Mesothelial cell of epicardium (in vitro differentiated cells): ENCODE data around the gene MEF2C. TPM values are rescaled to one million over a fixed set of nuclear protein-coding genes. Genes with fewer than 3 reads are reported as not detected.

ENCODE experiments used
- DNase-seq, 2 experiments: peaks; one replicate each; pipeline ENCODE4 v3.0.0; 2021; ENCODE audit warnings: low spot score in 2 of 2; ENCODE audit not compliant: unreplicated experiment in 2 of 2
- H3K27ac Mint-ChIP-seq: 2 replicates; pipeline ENCODE4 v1.8.0; 2021; ENCODE audit warnings: mixed read lengths
- H3K27me3 Mint-ChIP-seq: 2 replicates; pipeline ENCODE4 v1.8.0; 2021; ENCODE audit warnings: low read depth, mixed read lengths
- H3K36me3 Mint-ChIP-seq: 2 replicates; pipeline ENCODE4 v1.8.0; 2021; ENCODE audit warnings: mixed read lengths
- H3K4me1 Mint-ChIP-seq: 2 replicates; pipeline ENCODE4 v1.8.0; 2021; ENCODE audit warnings: mixed read lengths
- H3K4me3 Mint-ChIP-seq: 2 replicates; pipeline ENCODE4 v1.8.0; 2021; ENCODE audit warnings: mild to moderate bottlenecking, moderate library complexity, mixed read lengths
- H3K9me3 Mint-ChIP-seq: 2 replicates; pipeline ENCODE4 v1.8.0; 2021; ENCODE audit warnings: mixed read lengths
- total RNA-seq: library from RNA; stranded (reverse); gene quantifications from 3 replicates; pipeline ENCODE4 v1.2.1, GENCODE V29; 2021
- TF ChIP-seq, protein P1 (sequence below): fragments of 200-600 bp; sonication (generic); IDR thresholded peaks from one replicate; pipeline ENCODE4 v1.5.0; 2021; ENCODE audit warnings: antibody characterized with exemption; ENCODE audit not compliant: unreplicated experiment

The MEF2C gene
- total RNA-seq, 1 donor from 2014 or later: 9.1 TPM

DNA sequence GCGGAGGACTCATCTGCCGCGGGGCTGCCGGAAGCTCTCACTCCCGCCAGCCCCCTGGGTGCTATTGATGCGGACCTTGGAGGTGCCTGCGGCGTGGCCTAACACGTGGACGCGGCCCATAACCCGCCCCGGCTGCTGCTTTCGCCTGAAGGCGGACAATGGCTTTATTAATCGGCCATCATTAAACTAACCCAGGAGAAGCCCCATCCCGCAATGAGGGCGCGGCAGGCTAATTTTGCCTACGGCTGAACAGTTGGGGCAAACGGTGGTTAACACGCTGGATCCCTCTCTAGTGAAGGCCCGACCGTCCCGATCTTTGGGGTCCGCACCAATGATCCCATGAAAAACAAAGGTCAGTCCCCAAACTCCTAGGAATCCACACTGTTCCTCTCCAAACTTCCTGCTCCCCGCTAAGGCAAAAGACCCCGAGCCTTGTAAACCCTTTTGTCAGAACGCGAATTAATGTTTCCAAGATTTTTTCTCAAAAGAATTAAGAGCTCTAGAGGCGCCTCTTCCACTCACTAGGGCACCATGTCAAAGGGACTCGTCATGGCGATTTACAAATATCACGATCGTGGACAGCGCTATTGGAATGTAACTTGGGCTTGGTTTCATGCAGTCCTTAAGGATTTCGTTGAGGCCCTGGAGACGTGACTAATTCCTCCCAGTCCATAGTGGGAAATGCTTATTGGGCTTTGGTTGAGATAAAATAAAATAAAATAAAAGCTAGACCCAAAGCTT lies 193.1 kb downstream of the MEF2C start:
- no peak overlapping the region for H3K27ac Mint-ChIP-seq
- TF ChIP-seq, protein P1, sequence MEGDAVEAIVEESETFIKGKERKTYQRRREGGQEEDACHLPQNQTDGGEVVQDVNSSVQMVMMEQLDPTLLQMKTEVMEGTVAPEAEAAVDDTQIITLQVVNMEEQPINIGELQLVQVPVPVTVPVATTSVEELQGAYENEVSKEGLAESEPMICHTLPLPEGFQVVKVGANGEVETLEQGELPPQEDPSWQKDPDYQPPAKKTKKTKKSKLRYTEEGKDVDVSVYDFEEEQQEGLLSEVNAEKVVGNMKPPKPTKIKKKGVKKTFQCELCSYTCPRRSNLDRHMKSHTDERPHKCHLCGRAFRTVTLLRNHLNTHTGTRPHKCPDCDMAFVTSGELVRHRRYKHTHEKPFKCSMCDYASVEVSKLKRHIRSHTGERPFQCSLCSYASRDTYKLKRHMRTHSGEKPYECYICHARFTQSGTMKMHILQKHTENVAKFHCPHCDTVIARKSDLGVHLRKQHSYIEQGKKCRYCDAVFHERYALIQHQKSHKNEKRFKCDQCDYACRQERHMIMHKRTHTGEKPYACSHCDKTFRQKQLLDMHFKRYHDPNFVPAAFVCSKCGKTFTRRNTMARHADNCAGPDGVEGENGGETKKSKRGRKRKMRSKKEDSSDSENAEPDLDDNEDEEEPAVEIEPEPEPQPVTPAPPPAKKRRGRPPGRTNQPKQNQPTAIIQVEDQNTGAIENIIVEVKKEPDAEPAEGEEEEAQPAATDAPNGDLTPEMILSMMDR: no peak
- H3K36me3 Mint-ChIP-seq: no peaks in the 10 kb centered on the region
- H3K27me3 Mint-ChIP-seq: peaks cover 100% of the 10 kb centered on the region
- H3K4me1 Mint-ChIP-seq: peaks cover 10% of the 10 kb centered on the region
- H3K4me3 Mint-ChIP-seq: no peak overlapping the region
- no peaks in the 10 kb centered on the region for H3K9me3 Mint-ChIP-seq
- no peak for DNase-seq

GRCh38 chr5:88688984-88689667 lies 193.9 kb downstream of the MEF2C start:
- Mint-ChIP-seq H3K27ac (no peak overlapping the region), H3K27me3 (peaks cover 100% of the 10 kb centered on the region), H3K4me3 (no peak overlapping the region), H3K4me1 (peaks cover 10% of the 10 kb centered on the region), H3K36me3 (no peaks in the 10 kb centered on the region), H3K9me3 (no peaks in the 10 kb centered on the region)
- no peak for DNase-seq
- TF ChIP-seq, protein P1: no peak

GRCh38 chr5:88688156-88688983 lies 194.6 kb downstream of the MEF2C start:
- TF ChIP-seq, protein P1: no peak
- H3K36me3 Mint-ChIP-seq: no peaks in the 10 kb centered on the region
- H3K27ac Mint-ChIP-seq: no peak overlapping the region
- no peak for DNase-seq
- no peak overlapping the region for H3K4me3 Mint-ChIP-seq
- no peaks in the 10 kb centered on the region for H3K9me3 Mint-ChIP-seq
- H3K27me3 Mint-ChIP-seq: peaks cover 100% of the 10 kb centered on the region
- H3K4me1 Mint-ChIP-seq: peaks cover 10% of the 10 kb centered on the region

GRCh38 chr5:88687373-88687911 lies 195.5 kb downstream of the MEF2C start:
- Mint-ChIP-seq H3K36me3 (no peaks in the 10 kb centered on the region), H3K4me1 (peaks cover 10% of the 10 kb centered on the region), H3K9me3 (no peaks in the 10 kb centered on the region), H3K27me3 (peaks cover 100% of the 10 kb centered on the region), H3K4me3 (no peak overlapping the region), H3K27ac (no peak overlapping the region)
- DNase-seq: no peak
- TF ChIP-seq, protein P1: no peak

- no peak for DNase-seq
- Mint-ChIP-seq H3K27me3 (peaks cover 100% of the 10 kb centered on the region), H3K4me1 (peaks cover 7% of the 10 kb centered on the region), H3K9me3 (no peaks in the 10 kb centered on the region), H3K27ac (no peak overlapping the region), H3K4me3 (no peak overlapping the region), H3K36me3 (no peaks in the 10 kb centered on the region)
- TF ChIP-seq, protein P1: no peak
Measured at GRCh38 chr5:88686726-88687125, 196.3 kb downstream of the MEF2C start.
